ENCODE data around the gene EFNA5. TPM values are rescaled to one million over a fixed set of nuclear protein-coding genes. Genes with fewer than 3 reads are reported as not detected.

Gene EFNA5
- total RNA-seq, 1 donor from 2014 or later, result 43.0 TPM

DNA sequence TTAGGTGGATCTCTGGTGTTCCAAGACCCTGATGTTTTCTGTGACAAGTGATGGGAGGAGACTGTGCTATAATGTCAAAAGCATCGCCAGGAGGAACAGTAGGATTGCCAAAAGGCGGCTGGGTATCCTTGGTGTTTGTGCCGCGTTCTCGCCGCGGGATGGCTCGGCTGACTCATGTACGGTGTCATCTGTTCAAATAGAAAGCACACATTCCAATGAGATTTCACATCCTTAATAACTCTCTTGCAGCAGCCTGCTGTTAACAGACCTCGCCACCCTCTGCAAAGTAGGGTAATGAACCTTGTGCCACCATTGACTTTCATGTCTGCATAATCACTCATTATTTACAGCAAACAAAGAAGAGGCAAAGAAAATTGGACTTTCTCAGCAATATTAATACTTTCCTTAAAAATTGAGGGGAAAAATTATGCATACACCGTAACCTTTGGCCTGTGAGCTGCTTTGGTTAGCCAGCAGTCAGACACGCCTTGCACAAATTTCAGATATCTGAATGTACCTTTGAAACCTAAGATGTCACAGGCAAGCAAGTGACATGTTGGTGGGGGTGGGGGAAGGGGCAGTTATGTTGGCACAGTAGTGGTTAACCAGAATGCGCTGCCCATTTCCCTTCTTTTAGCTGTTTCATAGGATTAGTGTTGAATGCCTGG, 289.4 kb downstream of the EFNA5 start:
- H3K36me3 Mint-ChIP-seq (ENCODE audit: low read depth), result peaks cover 14% of the 10 kb centered on the region
- TF ChIP-seq, protein P1, sequence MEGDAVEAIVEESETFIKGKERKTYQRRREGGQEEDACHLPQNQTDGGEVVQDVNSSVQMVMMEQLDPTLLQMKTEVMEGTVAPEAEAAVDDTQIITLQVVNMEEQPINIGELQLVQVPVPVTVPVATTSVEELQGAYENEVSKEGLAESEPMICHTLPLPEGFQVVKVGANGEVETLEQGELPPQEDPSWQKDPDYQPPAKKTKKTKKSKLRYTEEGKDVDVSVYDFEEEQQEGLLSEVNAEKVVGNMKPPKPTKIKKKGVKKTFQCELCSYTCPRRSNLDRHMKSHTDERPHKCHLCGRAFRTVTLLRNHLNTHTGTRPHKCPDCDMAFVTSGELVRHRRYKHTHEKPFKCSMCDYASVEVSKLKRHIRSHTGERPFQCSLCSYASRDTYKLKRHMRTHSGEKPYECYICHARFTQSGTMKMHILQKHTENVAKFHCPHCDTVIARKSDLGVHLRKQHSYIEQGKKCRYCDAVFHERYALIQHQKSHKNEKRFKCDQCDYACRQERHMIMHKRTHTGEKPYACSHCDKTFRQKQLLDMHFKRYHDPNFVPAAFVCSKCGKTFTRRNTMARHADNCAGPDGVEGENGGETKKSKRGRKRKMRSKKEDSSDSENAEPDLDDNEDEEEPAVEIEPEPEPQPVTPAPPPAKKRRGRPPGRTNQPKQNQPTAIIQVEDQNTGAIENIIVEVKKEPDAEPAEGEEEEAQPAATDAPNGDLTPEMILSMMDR (conservative IDR thresholded peaks at IDR 0.05), result no peak
- DNase-seq (ENCODE audit: low read depth, low spot score), result no peak
- H3K4me1 Mint-ChIP-seq, result peaks cover 44% of the 10 kb centered on the region
- no peak overlapping the region for H3K4me3 Mint-ChIP-seq
- H3K27me3 Mint-ChIP-seq (ENCODE audit: low read depth), result no peaks in the 10 kb centered on the region
- H3K9me3 Mint-ChIP-seq, result no peaks in the 10 kb centered on the region
- peak overlapping the region; percentile 64 for H3K27ac Mint-ChIP-seq (ENCODE audit: unreplicated experiment)

DNA sequence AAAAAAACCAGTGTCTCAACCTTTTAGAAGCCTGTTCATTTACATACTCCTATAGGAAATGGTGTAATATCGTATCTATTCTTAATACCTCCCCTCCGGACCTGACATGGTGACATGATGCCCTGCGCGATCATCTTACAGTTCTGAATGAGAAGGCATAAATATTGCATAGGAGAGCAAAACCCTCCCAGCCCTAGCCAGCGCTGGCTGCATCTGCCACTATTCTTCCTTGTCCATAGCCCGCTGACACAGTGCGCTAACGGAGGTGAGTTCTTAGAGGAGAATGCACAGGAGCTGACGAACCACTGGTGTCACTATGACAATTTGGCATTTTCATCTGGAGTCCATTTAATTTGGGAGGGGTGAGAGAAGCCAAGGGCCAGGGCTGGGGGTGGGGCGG, 290.1 kb downstream of the EFNA5 start:
- Mint-ChIP-seq H3K27me3 (ENCODE audit: low read depth) (no peaks in the 10 kb centered on the region), H3K36me3 (ENCODE audit: low read depth) (peaks cover 14% of the 10 kb centered on the region), H3K4me1 (peaks cover 40% of the 10 kb centered on the region), H3K4me3 (no peak overlapping the region), H3K9me3 (no peaks in the 10 kb centered on the region), H3K27ac (ENCODE audit: unreplicated experiment) (no peak overlapping the region)
- TF ChIP-seq, protein P1 (conservative IDR thresholded peaks at IDR 0.05), result no peak
- DNase-seq (ENCODE audit: low read depth, low spot score), result no peak

DNA sequence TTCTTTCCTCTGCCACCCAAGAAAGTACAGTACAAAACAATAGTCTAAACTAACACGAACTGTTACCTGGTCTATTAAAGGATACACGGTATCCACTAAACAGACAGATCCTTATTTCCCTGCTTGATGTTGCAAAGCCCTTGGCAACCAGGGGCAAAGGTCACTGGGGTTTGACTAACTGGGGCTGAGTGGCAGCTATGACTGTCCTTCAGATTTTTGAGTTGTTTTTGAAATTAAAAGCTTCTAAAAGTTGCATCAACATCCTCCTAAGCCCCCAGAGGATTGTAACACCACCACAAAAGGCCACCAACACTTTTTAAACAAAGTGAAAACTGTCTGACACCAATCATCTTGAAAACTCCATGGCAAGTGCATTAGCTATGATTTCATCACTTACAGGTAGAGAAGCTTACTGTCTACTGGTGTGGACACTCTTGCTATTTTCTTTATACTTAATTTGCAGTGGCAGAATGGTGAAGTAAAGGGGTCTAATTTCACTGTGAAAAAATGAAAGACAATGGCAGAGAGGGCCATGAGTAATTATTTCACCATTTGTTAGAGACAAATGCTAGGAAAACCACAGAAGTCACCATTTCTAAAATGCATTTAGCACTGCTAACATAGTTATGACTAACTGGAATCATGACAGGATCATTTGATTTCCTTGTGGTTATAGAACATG, 292.4 kb downstream of the EFNA5 start:
- TF ChIP-seq, protein P1 (conservative IDR thresholded peaks at IDR 0.05), result no peak
- no peaks in the 10 kb centered on the region for H3K27me3 Mint-ChIP-seq (ENCODE audit: low read depth)

DNA sequence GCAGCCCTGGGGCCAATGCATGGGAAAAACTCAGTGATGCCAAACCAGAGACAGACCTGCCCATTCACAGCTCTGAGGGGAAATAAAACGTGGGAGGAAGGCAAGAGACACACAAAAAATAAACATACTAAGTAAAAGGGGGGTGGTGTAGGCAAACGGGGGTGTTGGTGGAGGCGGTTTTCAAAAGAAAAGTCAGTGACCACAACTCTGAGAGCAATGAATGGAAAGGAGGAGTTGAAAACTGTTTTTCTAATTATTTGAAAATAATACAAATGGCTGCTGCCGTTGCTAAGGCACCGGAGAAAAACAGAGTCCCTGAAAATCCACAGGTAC, 293.5 kb downstream of the EFNA5 start:
- Mint-ChIP-seq H3K36me3 (ENCODE audit: low read depth) (peaks cover 8% of the 10 kb centered on the region), H3K4me1 (peaks cover 52% of the 10 kb centered on the region), H3K4me3 (no peak overlapping the region), H3K27ac (ENCODE audit: unreplicated experiment) (no peak overlapping the region), H3K27me3 (ENCODE audit: low read depth) (no peaks in the 10 kb centered on the region), H3K9me3 (no peaks in the 10 kb centered on the region)
- DNase-seq (ENCODE audit: low read depth, low spot score), result no peak
- TF ChIP-seq, protein P1 (conservative IDR thresholded peaks at IDR 0.05), result no peak

More for the DNA sequence above, 292.4 kb downstream of the EFNA5 start:
- no peak overlapping the region for H3K4me3 Mint-ChIP-seq
- DNase-seq (ENCODE audit: low read depth, low spot score), result no peak
- H3K36me3 Mint-ChIP-seq (ENCODE audit: low read depth), result peaks cover 8% of the 10 kb centered on the region
- no peaks in the 10 kb centered on the region for H3K9me3 Mint-ChIP-seq
- H3K4me1 Mint-ChIP-seq, result peaks cover 45% of the 10 kb centered on the region
- H3K27ac Mint-ChIP-seq (ENCODE audit: unreplicated experiment), result no peak overlapping the region

DNA sequence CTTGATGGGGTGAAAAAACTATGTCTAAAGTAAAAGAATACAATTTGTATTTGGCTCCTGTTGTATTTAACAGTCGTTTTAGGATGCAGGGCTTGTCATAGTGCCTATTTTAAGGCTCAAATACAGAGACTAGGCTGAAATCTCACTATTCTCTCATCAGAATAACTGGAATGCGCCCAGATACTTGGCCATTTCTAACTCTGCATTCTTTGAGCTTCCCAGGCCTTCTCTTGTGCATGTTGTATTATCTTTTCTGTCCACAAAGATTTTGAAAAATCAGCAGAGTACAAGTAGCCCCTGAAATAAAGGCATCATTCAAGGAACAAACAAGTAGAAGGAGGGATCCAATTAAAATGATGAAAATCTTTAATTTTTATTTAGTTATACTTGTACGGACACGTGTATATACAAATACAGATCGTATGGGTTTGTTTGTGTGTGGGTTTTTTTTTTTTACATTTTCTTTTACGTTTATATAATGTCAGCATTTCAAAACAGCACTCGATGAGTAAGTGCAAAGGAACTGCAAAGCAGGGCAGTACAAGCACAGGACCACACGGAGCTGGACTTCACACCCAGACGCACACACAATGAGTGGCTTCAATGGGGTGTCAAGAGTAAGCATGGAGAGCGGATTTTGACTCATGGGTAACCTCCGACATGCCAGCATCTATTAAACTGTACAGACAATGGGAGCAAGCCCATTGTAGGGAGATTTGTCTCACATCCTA, 294.0 kb downstream of the EFNA5 start:
- no peak for DNase-seq (ENCODE audit: low read depth, low spot score)
- H3K27ac Mint-ChIP-seq (ENCODE audit: unreplicated experiment), result no peak overlapping the region

More for the DNA sequence above, 294.0 kb downstream of the EFNA5 start:
- Mint-ChIP-seq H3K27me3 (ENCODE audit: low read depth) (no peaks in the 10 kb centered on the region), H3K36me3 (ENCODE audit: low read depth) (peaks cover 8% of the 10 kb centered on the region), H3K9me3 (no peaks in the 10 kb centered on the region), H3K4me1 (peaks cover 52% of the 10 kb centered on the region), H3K4me3 (no peak overlapping the region)
- TF ChIP-seq, protein P1 (conservative IDR thresholded peaks at IDR 0.05), result no peak
